SK-N-MC (cell line): Measurements from ENCODE around the gene FOXP1.

Experiments used
- DNase-seq: peaks from one replicate; pipeline ENCODE4 v3.0.0-alpha.2; 2011; ENCODE audit warnings: low read depth, low spot score
- H3K27ac ChIP-seq: fragments of 200-600 bp; sonication (generic); 2 replicates; pipeline ENCODE4 v1.5.1; 2016; ENCODE audit warnings: mixed run types
- H3K36me3 ChIP-seq: fragments of 200-600 bp; sonication (generic); 2 replicates; pipeline ENCODE4 v1.6.1; 2017; ENCODE audit warnings: antibody characterized with exemption, low read length, mixed read lengths; ENCODE audit not compliant: insufficient read depth
- H3K4me3 ChIP-seq: fragments of 200-600 bp; sonication (generic); 2 replicates; pipeline ENCODE4 v1.5.1; 2016
- H3K9ac ChIP-seq: fragments of 200-600 bp; sonication (generic); 2 replicates; pipeline ENCODE4 v1.8.0; 2017; ENCODE audit warnings: mixed run types, mixed read lengths; ENCODE audit not compliant: insufficient read length
- H3K9me3 ChIP-seq: fragments of 200-600 bp; sonication (generic); 2 replicates; pipeline ENCODE4 v1.6.1; 2017; ENCODE audit warnings: low read depth, mild to moderate bottlenecking, antibody characterized with exemption, low read length, moderate library complexity, mixed read lengths
- EZH2 ChIP-seq: fragments of 200-600 bp; sonication (generic); IDR thresholded peaks from one replicate; pipeline ENCODE4 v1.6.1; 2017; ENCODE audit warnings: antibody characterized with exemption
- FOXP2 ChIP-seq: optimal IDR thresholded peaks from 2 replicates; pipeline ENCODE3; 2011; ENCODE audit warnings: mild to moderate bottlenecking, moderate library complexity; ENCODE audit not compliant: insufficient read depth; ENCODE audit errors: extremely low read length, control extremely low read depth
- POLR2AphosphoS5 ChIP-seq: IDR thresholded peaks from 2 replicates; pipeline ENCODE4 v1.6.1; 2012; ENCODE audit warnings: mild to moderate bottlenecking, low read depth, low read length, borderline replicate concordance

Gene FOXP1

GRCh38 chr3:71309342-71309741 is 274.2 kb downstream of the FOXP1 start:
- Histone ChIP-seq H3K9ac (peak overlapping the region; percentile 37), H3K36me3 (no peaks in the 10 kb centered on the region), H3K9me3 (no peaks in the 10 kb centered on the region), H3K4me3 (peak overlapping the region; percentile 52), H3K27ac (peak overlapping the region; percentile 93)
- no peak for TF ChIP-seq POLR2AphosphoS5
- TF ChIP-seq FOXP2 = no peak
- TF ChIP-seq EZH2 = no peak
- peak; percentile 66 for DNase-seq

- TF ChIP-seq POLR2AphosphoS5 = no peak
- TF ChIP-seq FOXP2 = no peak
- no peak for TF ChIP-seq EZH2
- DNase-seq = no peak
- H3K9me3 ChIP-seq = no peaks in the 10 kb centered on the region
- peak overlapping the region; percentile 37 for H3K9ac ChIP-seq
- peak overlapping the region; percentile 52 for H3K4me3 ChIP-seq
- H3K27ac ChIP-seq = peak overlapping the region; percentile 93
- no peaks in the 10 kb centered on the region for H3K36me3 ChIP-seq
Measured at GRCh38 chr3:71308836-71309235, 274.7 kb downstream of the FOXP1 start.

- Histone ChIP-seq H3K36me3 (no peaks in the 10 kb centered on the region), H3K9ac (no peak overlapping the region), H3K9me3 (no peaks in the 10 kb centered on the region), H3K27ac (peak overlapping the region; percentile 93), H3K4me3 (peak overlapping the region; percentile 52)
- DNase-seq = no peak
- TF ChIP-seq FOXP2 = no peak
- TF ChIP-seq EZH2 = no peak
- no peak for TF ChIP-seq POLR2AphosphoS5
Measured at GRCh38 chr3:71307991-71308697, 275.4 kb downstream of the FOXP1 start.

GRCh38 chr3:71305231-71306206 is 278.0 kb downstream of the FOXP1 start:
- Histone ChIP-seq H3K36me3 (no peaks in the 10 kb centered on the region), H3K4me3 (peak overlapping the region; percentile 77), H3K9me3 (no peaks in the 10 kb centered on the region), H3K27ac (peak overlapping the region; percentile 83), H3K9ac (peak overlapping the region; percentile 71)
- no peak for DNase-seq
- TF ChIP-seq FOXP2 = no peak
- no peak for TF ChIP-seq EZH2
- TF ChIP-seq POLR2AphosphoS5 = no peak

GRCh38 chr3:71304684-71305083 is 278.8 kb downstream of the FOXP1 start:
- DNase-seq = no peak
- Histone ChIP-seq H3K27ac (peak overlapping the region; percentile 83), H3K36me3 (no peaks in the 10 kb centered on the region), H3K9me3 (no peaks in the 10 kb centered on the region), H3K9ac (peak overlapping the region; percentile 71), H3K4me3 (peak overlapping the region; percentile 77)
- no peak for TF ChIP-seq EZH2
- no peak for TF ChIP-seq FOXP2
- no peak for TF ChIP-seq POLR2AphosphoS5

- TF ChIP-seq POLR2AphosphoS5 = no peak
- TF ChIP-seq EZH2 = no peak
- TF ChIP-seq FOXP2 = no peak
- Histone ChIP-seq H3K27ac (peak overlapping the region; percentile 83), H3K4me3 (peak overlapping the region; percentile 77), H3K36me3 (no peaks in the 10 kb centered on the region), H3K9me3 (no peaks in the 10 kb centered on the region), H3K9ac (peak overlapping the region; percentile 71)
- no peak for DNase-seq
Measured at GRCh38 chr3:71304247-71304646, 279.3 kb downstream of the FOXP1 start.

GRCh38 chr3:71303627-71304200 is 279.8 kb downstream of the FOXP1 start:
- H3K4me3 ChIP-seq = peak overlapping the region; percentile 77
- peak overlapping the region; percentile 83 for H3K27ac ChIP-seq
- H3K36me3 ChIP-seq = no peaks in the 10 kb centered on the region
- no peak for TF ChIP-seq POLR2AphosphoS5
- no peak for TF ChIP-seq FOXP2
- DNase-seq = no peak
- no peaks in the 10 kb centered on the region for H3K9me3 ChIP-seq
- peak overlapping the region; percentile 71 for H3K9ac ChIP-seq

- no peak for TF ChIP-seq EZH2
- TF ChIP-seq FOXP2 = no peak
- no peak for TF ChIP-seq POLR2AphosphoS5
- H3K9ac ChIP-seq = no peak overlapping the region
- H3K36me3 ChIP-seq = no peaks in the 10 kb centered on the region
- H3K9me3 ChIP-seq = no peaks in the 10 kb centered on the region
- no peak for DNase-seq
- H3K4me3 ChIP-seq = 0 out of 2 replicates have a peak overlapping the region, but pooled peaks have one; percentile 77
- H3K27ac ChIP-seq = no peak overlapping the region
Measured at GRCh38 chr3:71302604-71303003, 280.9 kb downstream of the FOXP1 start.
